ACC112 (cell line): ENCODE results near the gene MLPH.

Experiments used
- H2AFZ ChIP-seq: fragments of 200-600 bp; sonication (generic); one replicate; pipeline ENCODE4 v1.6.0; 2017; ENCODE audit warnings: antibody characterized with exemption, low read length; ENCODE audit not compliant: unreplicated experiment
- H3K27ac ChIP-seq: fragments of 200-600 bp; sonication (generic); 2 replicates; pipeline ENCODE4 v1.5.1; 2014; ENCODE audit warnings: low read depth, mild to moderate bottlenecking, antibody characterized with exemption, low read length, moderate library complexity
- H3K27me3 ChIP-seq: fragments of 200-600 bp; sonication (generic); 2 replicates; pipeline ENCODE4 v1.6.1; 2014; ENCODE audit warnings: mild to moderate bottlenecking, antibody characterized with exemption, low read length, moderate library complexity, mixed read lengths; ENCODE audit not compliant: insufficient read depth
- H3K36me3 ChIP-seq: fragments of 200-600 bp; sonication (generic); 2 replicates; pipeline ENCODE4 v1.6.1; 2016; ENCODE audit warnings: mild to moderate bottlenecking, antibody characterized with exemption, low read length, moderate library complexity, mixed read lengths; ENCODE audit not compliant: insufficient read depth
- H3K4me1 ChIP-seq: fragments of 200-600 bp; sonication (generic); one replicate; pipeline ENCODE4 v1.6.1; 2016; ENCODE audit warnings: low read length, mixed read lengths; ENCODE audit not compliant: insufficient read depth, unreplicated experiment, control insufficient read depth
- H3K4me3 ChIP-seq: fragments of 200-600 bp; sonication (generic); 2 replicates; pipeline ENCODE4 v1.5.1; 2014; ENCODE audit warnings: mild to moderate bottlenecking, low read depth, low read length
- H3K79me2 ChIP-seq: fragments of 200-600 bp; sonication (generic); one replicate; pipeline ENCODE4 v1.6.0; 2016; ENCODE audit warnings: low read length; ENCODE audit not compliant: control insufficient read depth, unreplicated experiment, insufficient read depth

Gene MLPH

GRCh38 chr2:237519506-237520245, 32.6 kb downstream of the MLPH start:
- Histone ChIP-seq H3K36me3 (peaks cover 29% of the 10 kb centered on the region; the same call in 1 of the 2 replicates), H3K27me3 (no peaks in the 10 kb centered on the region), H2AFZ (no peak overlapping the region), H3K79me2 (peaks cover 12% of the 10 kb centered on the region), H3K27ac (no peak overlapping the region), H3K4me3 (no peak overlapping the region), H3K4me1 (no peaks in the 10 kb centered on the region)

GRCh38 chr2:237520290-237520689, 33.2 kb downstream of the MLPH start:
- Histone ChIP-seq H3K27ac (no peak overlapping the region), H3K27me3 (no peaks in the 10 kb centered on the region), H3K4me1 (no peaks in the 10 kb centered on the region), H3K36me3 (peaks cover 28% of the 10 kb centered on the region; the same call in 1 of the 2 replicates), H3K79me2 (peaks cover 11% of the 10 kb centered on the region), H3K4me3 (no peak overlapping the region), H2AFZ (no peak overlapping the region)

GRCh38 chr2:237524631-237525030, 37.6 kb downstream of the MLPH start:
- Histone ChIP-seq H3K27me3 (no peaks in the 10 kb centered on the region), H3K79me2 (no peaks in the 10 kb centered on the region), H2AFZ (no peak overlapping the region), H3K36me3 (peaks cover 39% of the 10 kb centered on the region), H3K4me3 (no peak overlapping the region), H3K4me1 (no peaks in the 10 kb centered on the region), H3K27ac (no peak overlapping the region)

- H2AFZ ChIP-seq = no peak overlapping the region
- peaks cover 41% of the 10 kb centered on the region for H3K36me3 ChIP-seq
- no peaks in the 10 kb centered on the region for H3K27me3 ChIP-seq
- H3K4me3 ChIP-seq = no peak overlapping the region
- H3K27ac ChIP-seq = no peak overlapping the region
- no peaks in the 10 kb centered on the region for H3K79me2 ChIP-seq
- H3K4me1 ChIP-seq = peaks cover 1% of the 10 kb centered on the region
These were observed 38.6 kb downstream of the MLPH start for GRCh38 chr2:237525559-237526157.

GRCh38 chr2:237527233-237527632, 40.2 kb downstream of the MLPH start:
- Histone ChIP-seq H3K27me3 (no peaks in the 10 kb centered on the region), H3K27ac (no peak overlapping the region), H3K36me3 (peaks cover 42% of the 10 kb centered on the region), H2AFZ (no peak overlapping the region), H3K4me3 (no peak overlapping the region), H3K4me1 (peaks cover 8% of the 10 kb centered on the region), H3K79me2 (no peaks in the 10 kb centered on the region)

- peaks cover 13% of the 10 kb centered on the region for H3K4me1 ChIP-seq
- H3K79me2 ChIP-seq = no peaks in the 10 kb centered on the region
- H3K27me3 ChIP-seq = no peaks in the 10 kb centered on the region
- no peak overlapping the region for H2AFZ ChIP-seq
- no peak overlapping the region for H3K4me3 ChIP-seq
- H3K27ac ChIP-seq = no peak overlapping the region
- H3K36me3 ChIP-seq = peaks cover 47% of the 10 kb centered on the region
These were observed 40.7 kb downstream of the MLPH start for GRCh38 chr2:237527766-237528165.

GRCh38 chr2:237529452-237530402, 42.7 kb downstream of the MLPH start:
- Histone ChIP-seq H3K36me3 (peaks cover 54% of the 10 kb centered on the region), H2AFZ (no peak overlapping the region), H3K27me3 (no peaks in the 10 kb centered on the region), H3K79me2 (no peaks in the 10 kb centered on the region), H3K4me1 (peaks cover 26% of the 10 kb centered on the region), H3K4me3 (no peak overlapping the region), H3K27ac (no peak overlapping the region)

GRCh38 chr2:237530472-237531433, 43.7 kb downstream of the MLPH start:
- H3K4me1 ChIP-seq = peaks cover 26% of the 10 kb centered on the region
- peaks cover 51% of the 10 kb centered on the region for H3K36me3 ChIP-seq
- no peak overlapping the region for H3K27ac ChIP-seq
- H3K79me2 ChIP-seq = no peaks in the 10 kb centered on the region
- no peak overlapping the region for H3K4me3 ChIP-seq
- no peaks in the 10 kb centered on the region for H3K27me3 ChIP-seq
- no peak overlapping the region for H2AFZ ChIP-seq

GRCh38 chr2:237532160-237532559, 45.1 kb downstream of the MLPH start:
- Histone ChIP-seq H3K27ac (0 out of 2 replicates have a peak overlapping the region, but pooled peaks have one; percentile 5), H3K79me2 (no peaks in the 10 kb centered on the region), H2AFZ (no peak overlapping the region), H3K4me3 (no peak overlapping the region), H3K27me3 (no peaks in the 10 kb centered on the region), H3K4me1 (peaks cover 26% of the 10 kb centered on the region), H3K36me3 (peaks cover 43% of the 10 kb centered on the region)
